Measurements from ENCODE around the gene HOXD13. TPM values are rescaled to one million over a fixed set of nuclear protein-coding genes. Genes with fewer than 3 reads are reported as not detected.

HOXD13 gene
- total and polyA plus RNA-seq, 2 of the 8 experiments (the other 6 are each of a cell fraction or from before 2014, with no cell fraction given), result not detected

GRCh38 chr2:176125772-176126054, 33.2 kb downstream of the HOXD13 start:
- Histone ChIP-seq H2BK120ac (replicated peaks; ENCODE audit: low read depth, low read length) (no peak overlapping the region), H2BK20ac (ENCODE audit: low read length) (no peak overlapping the region), H3K4me1 (replicated peaks in 1 of 4; ENCODE audit: control insufficient read depth in 3 of 4, insufficient read depth in 4 of 4, low read length in 3 of 4) (peaks cover 0 to 18% (median 9%) of the 10 kb centered on the region in 4 experiments; a peak in 6 of 7 replicates), H3K14ac (ENCODE audit: insufficient read length) (no peak overlapping the region), H2AK5ac (ENCODE audit: low read depth, low read length) (no peak overlapping the region), H3K23me2 (ENCODE audit: low read depth, low read length) (peaks cover 2% of the 10 kb centered on the region; the same call in 1 of the 2 replicates), H2BK12ac (ENCODE audit: low read depth, low read length) (no peak overlapping the region), H2BK5ac (ENCODE audit: low read depth, low read length) (no peak overlapping the region), H3K4me2 (ENCODE audit: insufficient read depth in 1 of 2, low read depth in 2 of 2, low read length in 2 of 2) (no peak overlapping the region), H3K56ac (replicated peaks; ENCODE audit: insufficient read length, low read depth, low read length) (no peak overlapping the region), H3K9me3 (ENCODE audit: insufficient read depth in 2 of 2, low read depth in 1 of 2, low read length in 1 of 2) (no peaks in the 10 kb centered on the region; a peak in 1 of 4 replicates), H3K4ac (replicated peaks; ENCODE audit: insufficient read length, low read depth, low read length) (no peak overlapping the region), H4K8ac (ENCODE audit: extremely low read depth, insufficient read depth, low read length) (no peak overlapping the region), H2AFZ (ENCODE audit: low read length) (no peak overlapping the region), H3K9ac (replicated peaks in 1 of 4; ENCODE audit: extremely low read depth in 1 of 4, low read depth in 3 of 4, low read length in 3 of 4) (no peak overlapping the region), H3K27me3 (replicated peaks in 1 of 4; ENCODE audit: control insufficient read depth in 3 of 4, extremely low read depth in 1 of 4, insufficient read depth in 3 of 4, low read length in 3 of 4) (peaks cover 96 to 100% (median 99%) of the 10 kb centered on the region in 4 experiments), H3K79me2 (ENCODE audit: control insufficient read depth in 1 of 2, insufficient read depth in 2 of 2, low read length in 2 of 2) (no peaks in the 10 kb centered on the region), H2BK15ac (ENCODE audit: low read length) (no peak overlapping the region), H3K4me3 (ENCODE audit: extremely low read depth in 1 of 4, insufficient read depth in 2 of 4, low read depth in 3 of 4, low read length in 4 of 4) (no peak overlapping the region), H3K27ac (ENCODE audit: low read depth, low read length) (no peak overlapping the region), H3K23ac (ENCODE audit: insufficient read length) (no peak overlapping the region), H3K79me1 (ENCODE audit: low read depth, low read length) (no peaks in the 10 kb centered on the region), H4K91ac (replicated peaks; ENCODE audit: insufficient read length, low read length) (no peak overlapping the region), H4K20me1 (replicated peaks in 1 of 2; ENCODE audit: control insufficient read depth in 1 of 2, insufficient read depth in 2 of 2, low read length in 2 of 2) (peaks cover 20 to 29% of the 10 kb centered on the region in 2 experiments), H3K36me3 (ENCODE audit: control insufficient read depth in 2 of 4, insufficient read depth in 4 of 4, low read length in 3 of 4) (peaks cover 0 to 31% (median 0%) of the 10 kb centered on the region in 4 experiments; a peak in 1 of 8 replicates), H4K5ac (ENCODE audit: insufficient read length, low read depth, low read length) (no peak overlapping the region), H3K18ac (ENCODE audit: extremely low read depth, low read length) (no peak overlapping the region)
- CTCF ChIA-PET (ENCODE audit: partially characterized antibody), result interaction anchor here (0.8 to 6.2 kb wide), 12 partner anchors 9 to 1023 kb away, joined by 3 to 72 read pairs (median 12); partner anchors contain the start of gene HOXD10
- TF ChIP-seq SIN3A (conservative IDR thresholded peaks at IDR 0.05 in 1 of 2, IDR thresholded peaks at IDR 0.05 in 1 of 2; ENCODE audit: low read depth in 1 of 2, low read length in 2 of 2), result no peak
- TF ChIP-seq KDM4A (IDR thresholded peaks at IDR 0.05; ENCODE audit: low read depth, low read length, severe bottlenecking), result no peak
- TF ChIP-seq TBP (IDR thresholded peaks at IDR 0.05; ENCODE audit: low read depth, low read length), result no peak
- TF ChIP-seq CTBP2 (IDR thresholded peaks at IDR 0.05; ENCODE audit: borderline replicate concordance, insufficient read depth, insufficient read length, low read length), result no peak
- no peak for TF ChIP-seq POLR2AphosphoS5 (IDR thresholded peaks at IDR 0.05; ENCODE audit: low read depth, low read length)
- TF ChIP-seq TAF1 (IDR thresholded peaks at IDR 0.05; ENCODE audit: low read depth, low read length), result no peak
- TF ChIP-seq ASH2L (IDR thresholded peaks at IDR 0.05; ENCODE audit: low read length), result no peak
- no peak for FAIRE-seq
- WGBS, 2 experiments (ENCODE audit: extremely low coverage in 1 of 2, insufficient coverage in 1 of 2, insufficient read length in 1 of 2, insufficient replicate concordance in 2 of 2, low coverage in 1 of 2, low lambda C conversion rate in 2 of 2, missing lambda C conversion rate in 1 of 2), result 26% methylated on average over 6 of the region's 6 CpGs; no CpG with 5 or more reads in 1 of the 2 experiments
- POLR2A ChIA-PET (ENCODE audit: partially characterized antibody), result interaction anchor here (0.8 kb wide), 1 partner anchor 15 kb away, joined by 3 read pairs; no protein-coding TSS in a partner anchor
- no peak for DNase-seq (ENCODE audit: low read depth in 1 of 2, low spot score in 2 of 2)

All from H1 (cell line).